Upper lobe of left lung (tissue), 4 donors: ENCODE measurements around the gene NAA25.

Experiments
- CTCF ChIP-seq, 6 experiments: fragments of 450-650 bp in 4 of 6; fragments of 200-600 bp in 2 of 6; sonication (generic) in 2 of 6; IDR thresholded peaks; one replicate each; pipeline ENCODE4 v1.5.1; 2016 to 2019; ENCODE audit warnings: antibody characterized with exemption in 6 of 6
- EP300 ChIP-seq, 4 donors: sonication (generic); formaldehyde crosslinking; IDR thresholded peaks; one replicate each; pipeline ENCODE4 v1.5.1; 2017; ENCODE audit warnings: antibody characterized with exemption in 4 of 4, control low read depth in 2 of 4

GRCh38 chr12:112116232-112117060 is 7.9 kb upstream of the NAA25 start:
- TF ChIP-seq CTCF (IDR thresholded peaks at IDR 0.05) (no peak), EP300 (IDR thresholded peaks at IDR 0.05) (no peak)
